GM19468 (cell line): ENCODE results near the gene TCF4.
A peak's percentile ranks its signal among the peaks of the same experiment; 100 is the strongest.

Source experiments
- ATAC-seq: cut with Tn5 transposase; IDR thresholded peaks from one replicate; pipeline ENCODE4 v1.9.1; 2021; ENCODE audit warnings: mild to moderate bottlenecking, moderate library complexity, moderate number of reproducible peaks; ENCODE audit not compliant: unreplicated experiment; ENCODE audit errors: extremely low read depth

Gene TCF4

GRCh38 chr18:55287935-55288868 is 299.8 kb downstream of the TCF4 start:
- ATAC-seq, result no peak

- no peak for ATAC-seq
Measured at GRCh38 chr18:55287149-55287806, 300.7 kb downstream of the TCF4 start.

GRCh38 chr18:55286257-55286825 is 301.7 kb downstream of the TCF4 start:
- ATAC-seq, result no peak

- no peak for ATAC-seq
Measured at GRCh38 chr18:55284614-55285013, 303.4 kb downstream of the TCF4 start.

GRCh38 chr18:55283309-55283708 is 304.7 kb downstream of the TCF4 start:
- ATAC-seq, result no peak

GRCh38 chr18:55280503-55280902 is 307.5 kb downstream of the TCF4 start:
- ATAC-seq, result no peak

GRCh38 chr18:55275039-55275901 is 312.7 kb downstream of the TCF4 start:
- ATAC-seq, result no peak

GRCh38 chr18:55272510-55273243 is 315.3 kb downstream of the TCF4 start:
- no peak for ATAC-seq

GRCh38 chr18:55269622-55270021 is 318.4 kb downstream of the TCF4 start:
- no peak for ATAC-seq

GRCh38 chr18:55268628-55269275 is 319.2 kb downstream of the TCF4 start:
- peak; percentile 33 for ATAC-seq

- ATAC-seq, result peak; percentile 64
Measured at GRCh38 chr18:55268151-55268601, 319.8 kb downstream of the TCF4 start.

GRCh38 chr18:55266981-55267380 is 321.0 kb downstream of the TCF4 start:
- ATAC-seq, result no peak

- ATAC-seq, result peak; percentile 28
Measured at GRCh38 chr18:55265984-55266383, 322.0 kb downstream of the TCF4 start.

- no peak for ATAC-seq
Measured at GRCh38 chr18:55265130-55265675, 322.8 kb downstream of the TCF4 start.

GRCh38 chr18:55264108-55264507 is 323.9 kb downstream of the TCF4 start:
- no peak for ATAC-seq

- no peak for ATAC-seq
Measured at GRCh38 chr18:55262021-55262560, 325.9 kb downstream of the TCF4 start.

- ATAC-seq, result no peak
Measured at GRCh38 chr18:55261253-55261652, 326.7 kb downstream of the TCF4 start.

- ATAC-seq, result no peak
Measured at GRCh38 chr18:55258088-55258487, 329.9 kb downstream of the TCF4 start.
